GM21367 (cell line): ENCODE data around the gene ENO3.
"Not testable (repeated sequence)": the region's sequence is repeated elsewhere in the genome, so short reads cannot be mapped to it uniquely, and the experiment has no call there.

Experiments used
- ATAC-seq: cut with Tn5 transposase; IDR thresholded peaks from one replicate; pipeline ENCODE4 v1.9.1; 2021; ENCODE audit not compliant: unreplicated experiment

ENO3 gene

DNA sequence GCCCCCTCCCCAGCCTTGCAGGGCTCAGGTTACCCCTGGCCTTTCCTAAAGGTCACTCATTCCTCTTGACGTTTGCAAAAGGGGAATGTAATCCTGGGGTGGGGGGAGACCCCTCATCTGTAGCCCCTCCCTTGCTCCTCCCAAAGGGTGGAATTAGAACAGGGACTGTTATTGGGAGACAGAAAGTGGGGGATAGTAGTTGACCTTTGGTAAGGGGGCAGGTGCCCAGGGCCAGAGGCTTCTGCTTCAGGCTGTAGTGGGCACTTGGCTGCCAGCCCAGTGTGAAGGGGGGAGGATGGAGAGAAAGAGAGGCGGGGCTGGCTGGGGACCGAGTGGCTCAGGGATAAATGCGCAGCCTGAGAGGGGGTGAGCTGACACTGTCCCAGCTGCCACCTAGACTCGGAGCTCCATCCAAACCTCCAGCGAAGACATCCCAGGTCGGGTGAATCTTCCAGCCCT is at the start of gene ENO3:
TSS of gene ENO3 (plus strand) at position 374 of the 459 bp plus-strand sequence. CDS start 711 bp downstream, outside the sequence.
- ATAC-seq: no peak

DNA sequence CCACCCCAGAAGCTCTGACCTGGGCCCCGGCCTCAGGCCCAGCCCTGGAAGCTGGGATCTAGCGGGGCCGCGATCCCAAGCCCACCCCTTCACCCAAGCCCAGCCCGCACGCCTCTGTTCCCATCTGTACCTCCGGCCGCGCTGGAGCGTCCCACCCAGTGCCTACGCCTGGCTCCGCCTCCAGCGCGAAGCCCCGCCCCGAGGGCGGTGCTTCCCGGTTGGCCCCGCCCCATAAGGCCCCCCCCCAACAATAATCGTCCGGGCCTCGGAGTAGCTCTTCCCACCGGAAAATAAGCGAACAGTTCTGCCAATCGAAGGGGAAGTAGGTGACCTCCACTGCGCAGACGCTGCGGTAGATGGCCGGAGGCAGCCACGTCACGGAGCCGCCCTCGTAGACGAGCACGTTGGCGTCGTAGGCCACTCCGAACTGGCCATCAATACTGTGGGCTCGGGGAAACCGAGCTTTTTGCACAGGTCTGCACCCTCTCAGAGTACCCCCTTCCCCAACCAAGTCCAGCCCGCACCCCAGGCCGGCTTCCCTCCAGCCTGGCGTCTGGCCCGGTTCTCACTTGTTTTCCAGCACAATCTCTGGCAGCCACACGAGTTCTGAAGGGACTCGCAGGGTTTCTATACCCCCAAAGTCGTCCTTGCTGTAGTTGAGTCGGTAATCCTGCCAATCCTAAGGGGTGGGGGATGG is 49.1 kb upstream of the ENO3 start:
- no peak for ATAC-seq

DNA sequence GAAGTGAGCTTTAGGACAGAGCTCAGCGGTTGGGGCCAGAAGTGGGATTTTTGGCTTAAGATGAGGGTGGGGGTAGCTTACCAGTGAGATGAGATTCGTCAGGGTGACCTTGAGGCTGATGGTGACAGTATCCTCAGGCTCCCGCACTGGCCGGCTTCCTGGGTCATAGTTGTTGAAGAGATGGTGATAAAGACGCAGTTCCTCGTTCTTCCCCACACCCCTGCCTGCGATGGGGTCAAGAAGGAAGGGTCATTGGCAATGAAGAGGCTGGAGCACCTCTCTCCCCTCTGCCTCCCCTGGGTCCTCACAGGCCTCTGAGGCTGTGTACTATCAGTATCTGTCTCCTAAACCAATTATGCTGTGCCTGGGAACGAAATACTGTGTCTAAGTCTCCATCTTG is 48.4 kb upstream of the ENO3 start:
- no peak for ATAC-seq

DNA sequence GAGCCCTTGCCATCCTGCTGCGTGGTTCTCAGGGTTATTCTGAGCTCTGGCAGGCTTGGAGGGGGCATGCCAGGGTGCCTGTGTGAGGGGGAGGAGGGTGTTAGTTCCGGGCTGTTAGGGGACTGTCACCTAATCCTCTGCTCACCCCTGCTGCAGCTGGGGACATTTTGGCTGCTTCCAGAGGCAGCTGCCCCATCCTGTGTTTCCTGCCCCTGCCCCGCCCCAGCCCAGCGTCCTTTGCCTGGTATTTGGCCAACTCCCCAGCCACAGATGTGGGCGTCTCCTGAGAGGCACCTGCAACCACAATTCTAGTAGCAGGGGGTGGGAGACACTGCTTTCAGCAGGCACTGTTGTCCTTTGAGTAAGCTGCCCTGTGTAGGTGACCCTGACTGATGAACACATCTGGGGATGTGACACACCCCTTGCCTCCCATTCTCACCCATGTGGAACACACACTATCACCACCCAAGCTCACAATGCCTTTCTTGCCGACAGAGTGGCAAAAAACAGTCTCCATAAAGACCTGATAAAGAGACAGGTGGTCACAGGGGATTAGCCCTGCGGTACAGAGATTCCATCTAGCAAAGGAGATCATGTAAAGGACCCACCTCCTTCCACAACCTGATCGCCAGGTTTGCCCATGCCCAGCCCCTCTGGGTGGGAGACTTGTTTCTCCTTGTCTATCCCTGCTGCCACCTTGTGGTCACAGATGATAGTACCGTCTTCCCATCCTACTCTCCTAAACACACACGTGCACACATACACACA is 47.7 kb upstream of the ENO3 start, which contains the start of gene CHRNE:
TSS of gene CHRNE (minus strand) at position 48 of the 768 bp plus-strand sequence. CDS start at position 13, 35 bp downstream.
- no peak for ATAC-seq

DNA sequence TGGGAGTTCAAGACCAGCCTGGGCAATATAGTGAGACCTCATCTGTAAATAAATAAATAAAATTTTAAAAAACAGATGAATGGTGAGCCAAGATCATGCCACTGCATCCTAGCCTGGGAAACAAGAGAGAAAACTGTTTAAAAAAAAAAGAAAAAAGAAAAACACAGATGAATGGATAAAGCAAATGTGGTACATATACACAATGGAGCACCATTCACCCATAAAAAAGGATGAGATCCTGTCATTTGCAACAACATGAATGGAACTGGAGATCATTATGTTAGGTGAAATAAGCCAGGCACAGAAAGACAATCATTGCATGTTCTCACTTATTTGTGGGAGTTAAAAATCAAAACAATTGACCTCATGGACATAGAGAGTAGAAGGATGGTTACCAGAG is 44.3 kb upstream of the ENO3 start:
- not testable (repeated sequence) for ATAC-seq

DNA sequence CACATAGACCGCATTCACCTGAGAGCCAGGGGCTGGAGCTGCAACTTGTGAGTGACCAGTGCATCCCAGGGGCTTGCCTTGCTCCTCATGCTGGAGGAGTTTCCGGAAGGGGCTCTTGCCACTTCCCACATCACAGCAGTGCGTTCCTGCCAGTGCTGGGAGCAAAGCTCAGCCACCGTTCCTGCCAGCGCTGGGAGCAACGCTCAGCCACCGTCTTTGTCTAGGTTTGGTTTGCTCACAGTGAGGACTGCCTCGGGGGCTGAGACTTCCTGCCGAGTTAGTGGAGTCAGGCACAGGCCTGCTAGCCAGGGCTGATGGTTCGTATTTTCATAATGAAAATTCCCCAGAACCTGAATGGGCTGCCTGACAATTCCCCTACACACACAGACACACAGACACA is 42.6 kb upstream of the ENO3 start:
- ATAC-seq: no peak

DNA sequence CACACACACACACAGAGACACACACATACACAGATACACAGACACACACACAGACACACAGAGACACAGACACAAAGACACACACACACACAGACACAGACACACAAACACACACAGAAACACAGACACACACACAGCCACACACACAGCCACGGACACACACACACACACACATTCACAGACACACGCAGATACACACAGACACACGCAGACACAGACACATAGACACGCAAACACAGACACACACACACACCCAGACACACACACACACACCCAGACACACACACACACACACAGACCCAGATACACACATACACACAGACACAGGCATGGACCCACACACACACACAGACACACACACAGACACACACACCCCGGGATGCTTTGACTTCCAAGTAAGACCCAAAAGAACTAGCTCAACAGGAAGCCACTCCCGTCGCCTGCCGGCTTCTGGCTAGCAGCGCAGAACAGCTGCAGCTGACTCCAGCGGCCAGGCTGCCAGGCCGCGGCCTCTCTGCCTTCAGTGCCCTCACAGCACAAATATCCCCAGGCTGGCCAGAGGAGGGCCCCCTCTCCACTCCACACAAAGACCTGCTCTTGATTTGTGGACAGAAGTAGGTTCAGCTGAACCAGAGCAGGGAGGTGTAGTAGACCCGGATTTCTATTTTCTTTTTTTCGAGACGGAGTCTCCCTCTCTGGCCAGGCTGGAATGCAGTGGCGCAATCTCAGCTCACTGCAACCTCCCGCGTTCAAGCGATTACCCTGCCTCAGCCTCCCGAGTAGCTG is 42.0 kb upstream of the ENO3 start:
- ATAC-seq: no peak

DNA sequence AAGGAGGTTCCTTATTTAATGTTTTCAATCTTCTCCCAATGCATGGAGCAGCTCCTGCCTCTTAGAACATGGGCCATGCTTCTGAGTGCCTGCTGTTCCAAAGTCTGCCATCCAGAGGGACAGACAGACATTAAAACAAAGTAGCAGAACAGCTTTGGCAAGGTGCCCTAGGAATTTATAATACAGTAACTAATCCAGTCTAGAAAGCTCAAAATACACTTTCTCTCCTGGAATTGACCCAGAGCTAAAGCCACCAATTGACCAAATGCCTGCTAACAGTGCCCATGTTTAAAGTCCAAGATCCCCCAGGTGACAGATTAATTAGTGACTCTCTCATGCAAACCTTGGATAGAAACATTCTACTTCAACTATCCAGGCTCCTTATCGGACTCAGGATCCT is 36.9 kb upstream of the ENO3 start:
- ATAC-seq: no peak

DNA sequence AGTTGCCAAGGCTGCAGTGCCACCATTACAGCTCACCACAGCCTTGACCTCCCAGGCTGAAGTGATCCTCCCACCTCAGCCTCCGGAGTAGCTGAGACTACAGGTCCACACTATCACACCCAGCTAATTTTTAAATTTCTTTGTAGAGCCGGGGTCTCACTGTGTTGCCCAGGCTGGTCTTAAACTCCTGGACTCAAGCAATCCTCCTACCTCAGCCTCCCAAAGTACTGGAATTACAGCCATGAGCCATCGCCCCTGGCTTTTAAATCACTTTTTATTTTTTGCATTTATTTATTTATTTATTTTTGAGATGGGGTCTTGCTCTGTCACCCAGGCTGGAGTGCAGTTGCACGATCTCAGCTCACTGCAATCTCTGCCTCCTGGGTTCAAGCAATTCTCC is 36.4 kb upstream of the ENO3 start:
- ATAC-seq: not testable (repeated sequence)

DNA sequence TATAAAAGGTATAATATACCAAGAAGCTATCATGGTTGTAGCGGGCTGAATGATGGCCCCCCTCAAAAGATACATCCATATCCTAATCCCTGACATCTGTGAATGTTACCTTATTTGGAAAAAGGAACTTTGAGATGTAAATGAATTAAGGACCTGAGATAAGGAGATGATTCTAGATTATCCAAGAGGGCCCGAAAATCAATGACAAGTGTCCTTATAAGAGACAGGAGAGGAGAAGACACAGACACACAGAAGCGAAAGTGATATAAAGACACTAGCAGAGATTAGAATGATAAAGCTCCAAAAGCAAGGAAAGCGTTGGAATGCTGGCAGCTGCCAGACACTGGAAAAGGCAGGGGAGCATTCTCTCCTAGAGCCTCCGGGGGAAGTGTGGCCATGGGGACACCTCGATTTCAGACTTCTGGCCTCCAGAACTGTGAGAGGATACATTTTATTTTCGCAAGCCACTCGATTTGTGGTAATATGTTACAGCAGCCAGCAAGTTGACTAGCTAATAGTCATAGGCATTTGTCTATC is 31.3 kb upstream of the ENO3 start:
- ATAC-seq: no peak

DNA sequence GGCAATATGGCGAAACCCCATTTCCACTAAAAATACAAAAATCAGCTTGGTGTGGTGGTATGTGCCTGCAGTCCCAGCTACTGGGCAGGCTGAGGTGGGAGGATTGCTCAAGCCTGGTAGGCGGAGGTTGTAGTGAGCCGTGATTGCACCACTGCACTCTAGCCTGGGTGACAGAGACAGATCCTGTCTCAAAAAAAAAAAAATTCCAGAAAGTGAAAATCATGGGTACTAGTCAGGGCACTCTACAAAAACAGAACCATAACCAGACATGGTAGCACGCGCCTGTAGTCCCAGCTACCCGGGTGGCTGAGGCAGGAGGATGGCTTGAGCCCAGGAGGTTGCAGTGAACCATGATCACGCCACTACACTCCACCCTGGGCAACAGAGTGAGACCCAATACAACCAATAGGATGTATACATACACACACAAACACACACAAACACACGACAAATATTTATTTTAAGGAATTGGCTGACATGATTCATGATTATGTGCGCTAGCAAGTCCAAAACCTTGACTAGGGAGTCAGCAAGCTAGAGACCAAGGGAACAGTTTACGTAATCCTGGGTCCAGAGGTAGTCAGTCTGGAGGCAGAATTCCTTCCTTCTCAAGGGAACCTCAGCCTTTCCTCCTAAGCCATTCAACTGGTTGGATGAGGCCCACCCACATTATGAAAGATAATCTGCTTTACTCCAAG is 30.4 kb upstream of the ENO3 start:
- no peak for ATAC-seq

DNA sequence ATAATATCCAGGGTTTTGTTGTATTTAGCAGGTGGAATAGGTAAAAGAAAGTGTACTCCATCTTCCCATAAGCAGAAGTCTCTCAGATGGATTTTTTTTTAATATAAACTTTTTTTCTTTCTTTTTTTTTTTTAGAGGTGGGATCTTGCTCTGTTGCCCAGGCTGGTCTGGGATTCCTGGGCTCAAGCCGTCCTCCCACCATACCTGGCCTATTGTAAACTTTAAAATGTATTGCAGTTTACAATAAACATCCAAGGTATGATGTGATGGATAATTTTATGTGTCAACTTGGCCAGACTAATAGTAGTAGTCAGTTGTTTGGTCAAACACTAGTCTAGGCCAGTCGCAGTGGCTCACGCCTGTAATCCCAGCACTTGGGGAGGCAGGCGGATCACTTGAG is 29.6 kb upstream of the ENO3 start:
- ATAC-seq: no peak

DNA sequence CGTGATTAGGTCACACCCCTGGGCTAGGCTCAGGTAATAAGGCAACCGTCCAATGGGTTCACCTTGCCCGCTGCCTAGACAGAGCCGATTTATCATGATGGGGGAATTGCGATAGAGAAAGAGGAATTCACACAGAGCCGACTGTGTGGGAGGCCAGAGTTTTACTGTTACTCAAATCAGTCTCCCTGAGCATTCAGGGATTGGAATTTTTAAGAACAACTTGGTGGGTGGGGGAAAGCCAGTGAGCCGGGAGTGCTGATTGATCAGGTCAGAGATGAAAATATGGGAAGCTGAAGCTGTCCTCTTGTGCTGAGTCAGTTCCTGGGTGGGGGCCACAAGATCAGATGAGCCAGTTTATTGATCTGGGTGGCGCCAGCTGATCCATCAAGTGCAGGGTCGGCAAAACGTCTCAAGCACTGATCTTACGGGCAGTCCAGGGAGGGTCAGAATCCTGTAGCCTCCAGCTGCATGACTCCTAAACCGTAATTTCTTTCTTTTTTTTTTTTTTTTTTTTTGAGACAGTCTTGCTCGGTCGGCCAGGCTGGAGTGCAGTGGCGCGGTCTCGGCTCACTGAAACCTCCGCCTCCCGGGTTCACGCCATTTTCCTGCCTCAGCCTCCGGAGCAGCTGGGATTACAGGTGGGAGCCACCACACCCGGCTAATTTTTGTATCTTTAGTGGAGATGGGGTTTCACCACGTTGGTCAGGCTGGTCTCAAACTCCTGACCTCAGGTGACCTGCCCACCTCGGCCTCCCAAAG is 24.2 kb upstream of the ENO3 start:
- not testable (repeated sequence) for ATAC-seq

DNA sequence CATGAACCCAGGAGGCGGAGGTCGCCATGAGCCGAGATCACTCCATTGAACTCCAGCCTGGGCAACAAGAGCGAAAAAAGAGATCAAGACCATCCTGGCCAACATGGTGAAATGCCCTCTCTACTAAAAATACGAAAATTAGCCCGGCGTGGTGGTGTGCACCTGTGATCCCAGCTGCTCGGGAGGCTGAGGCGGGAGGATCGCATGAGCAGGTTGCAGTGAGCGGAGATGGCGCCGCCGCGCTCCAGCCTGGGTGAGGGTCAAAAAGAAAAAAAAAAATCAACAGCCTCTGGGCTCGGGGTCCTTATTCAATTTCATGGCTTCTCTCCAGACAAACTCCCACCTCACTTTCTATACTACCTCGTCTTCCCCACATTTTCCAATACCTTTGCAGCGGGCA is 22.0 kb upstream of the ENO3 start:
- no peak for ATAC-seq

DNA sequence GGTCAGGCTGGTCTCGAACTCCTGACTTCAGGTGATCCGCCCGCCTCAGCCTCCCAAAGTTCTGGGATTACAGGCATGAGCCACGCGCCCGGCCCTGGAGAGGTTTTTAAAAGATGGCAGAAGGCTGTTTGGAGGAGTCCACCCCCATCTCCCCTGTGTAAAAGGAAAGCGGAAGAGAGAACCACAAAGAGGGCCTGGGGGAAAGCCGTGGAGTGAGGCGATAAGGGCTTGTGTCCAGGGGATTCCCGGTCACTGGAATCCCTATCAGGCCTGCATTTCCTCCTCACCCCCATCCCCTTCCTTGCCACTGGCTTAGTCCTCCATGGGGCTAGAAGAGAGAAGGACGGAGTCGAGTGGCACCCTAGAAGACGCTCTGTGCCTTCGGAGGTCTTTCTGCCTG is 19.0 kb upstream of the ENO3 start, which contains the start of gene GP1BA:
TSS of gene GP1BA (plus strand) at position 315 of the 400 bp plus-strand sequence. CDS start 328 bp downstream, outside the sequence.
- ATAC-seq: no peak

DNA sequence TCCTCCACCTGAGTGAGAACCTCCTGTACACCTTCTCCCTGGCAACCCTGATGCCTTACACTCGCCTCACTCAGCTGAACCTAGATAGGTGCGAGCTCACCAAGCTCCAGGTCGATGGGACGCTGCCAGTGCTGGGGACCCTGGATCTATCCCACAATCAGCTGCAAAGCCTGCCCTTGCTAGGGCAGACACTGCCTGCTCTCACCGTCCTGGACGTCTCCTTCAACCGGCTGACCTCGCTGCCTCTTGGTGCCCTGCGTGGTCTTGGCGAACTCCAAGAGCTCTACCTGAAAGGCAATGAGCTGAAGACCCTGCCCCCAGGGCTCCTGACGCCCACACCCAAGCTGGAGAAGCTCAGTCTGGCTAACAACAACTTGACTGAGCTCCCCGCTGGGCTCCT is 18.2 kb upstream of the ENO3 start:
- ATAC-seq: no peak

DNA sequence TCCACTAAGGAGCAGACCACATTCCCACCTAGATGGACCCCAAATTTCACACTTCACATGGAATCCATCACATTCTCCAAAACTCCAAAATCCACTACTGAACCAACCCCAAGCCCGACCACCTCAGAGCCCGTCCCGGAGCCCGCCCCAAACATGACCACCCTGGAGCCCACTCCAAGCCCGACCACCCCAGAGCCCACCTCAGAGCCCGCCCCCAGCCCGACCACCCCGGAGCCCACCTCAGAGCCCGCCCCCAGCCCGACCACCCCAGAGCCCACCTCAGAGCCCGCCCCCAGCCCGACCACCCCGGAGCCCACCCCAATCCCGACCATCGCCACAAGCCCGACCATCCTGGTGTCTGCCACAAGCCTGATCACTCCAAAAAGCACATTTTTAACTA is 17.3 kb upstream of the ENO3 start:
- no peak for ATAC-seq

DNA sequence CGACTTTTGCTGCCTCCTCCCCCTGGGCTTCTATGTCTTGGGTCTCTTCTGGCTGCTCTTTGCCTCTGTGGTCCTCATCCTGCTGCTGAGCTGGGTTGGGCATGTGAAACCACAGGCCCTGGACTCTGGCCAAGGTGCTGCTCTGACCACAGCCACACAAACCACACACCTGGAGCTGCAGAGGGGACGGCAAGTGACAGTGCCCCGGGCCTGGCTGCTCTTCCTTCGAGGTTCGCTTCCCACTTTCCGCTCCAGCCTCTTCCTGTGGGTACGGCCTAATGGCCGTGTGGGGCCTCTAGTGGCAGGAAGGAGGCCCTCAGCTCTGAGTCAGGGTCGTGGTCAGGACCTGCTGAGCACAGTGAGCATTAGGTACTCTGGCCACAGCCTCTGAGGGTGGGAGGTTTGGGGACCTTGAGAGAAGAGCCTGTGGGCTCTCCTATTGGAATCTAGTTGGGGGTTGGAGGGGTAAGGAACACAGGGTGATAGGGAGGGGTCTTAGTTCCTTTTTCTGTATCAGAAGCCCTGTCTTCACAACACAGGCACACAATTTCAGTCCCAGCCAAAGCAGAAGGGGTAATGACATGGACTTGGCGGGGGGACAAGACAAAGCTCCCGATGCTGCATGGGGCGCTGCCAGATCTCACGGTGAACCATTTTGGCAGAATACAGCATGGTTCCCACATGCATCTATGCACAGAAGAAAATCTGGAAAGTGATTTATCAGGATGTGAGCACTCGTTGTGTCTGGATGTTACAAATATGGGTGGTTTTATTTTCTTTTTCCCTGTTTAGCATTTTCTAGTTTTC is 16.5 kb upstream of the ENO3 start:
- no peak for ATAC-seq

DNA sequence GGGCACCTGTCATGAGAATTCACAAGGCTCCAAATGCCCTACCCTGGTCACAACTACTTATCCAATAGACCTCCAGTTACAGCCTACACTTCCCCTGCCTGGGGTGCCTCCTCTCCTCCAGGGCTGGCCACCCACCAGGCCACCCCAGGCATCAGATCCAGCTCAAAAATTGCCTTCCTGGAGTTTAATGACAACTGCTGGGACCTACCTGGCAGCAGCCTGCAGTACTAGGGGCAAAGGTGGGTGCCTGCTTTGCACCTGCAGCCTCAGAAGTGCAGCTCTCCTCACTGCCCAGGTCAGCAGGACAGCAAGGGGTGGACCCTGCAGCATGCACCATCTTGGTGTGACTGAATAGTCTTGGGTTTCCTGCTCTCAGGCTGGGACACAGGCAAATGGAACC is 15.3 kb upstream of the ENO3 start:
- no peak for ATAC-seq
